ENCODE results near the gene EGFL8.

EGFL8 gene

DNA sequence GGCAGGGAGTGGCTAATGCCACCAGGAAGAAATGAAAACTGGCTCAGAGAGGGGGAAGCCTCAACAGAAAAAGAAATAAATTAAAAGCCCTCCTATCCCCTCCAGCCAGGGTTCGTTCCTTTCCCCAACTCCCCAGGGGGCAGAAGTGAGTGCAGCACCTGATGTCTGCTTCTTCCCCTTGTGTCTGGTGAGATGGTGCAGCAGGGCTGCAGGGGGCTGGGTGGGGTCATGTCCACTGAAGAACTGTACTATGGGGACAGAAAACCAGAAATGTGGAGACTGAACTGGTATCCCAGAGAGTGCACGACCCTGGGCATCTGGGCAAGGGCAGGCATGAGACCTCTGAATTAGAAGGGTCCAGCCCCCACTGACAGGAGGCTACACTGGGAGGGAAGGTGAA lies 4.0 kb downstream of the EGFL8 start:
- DNase-seq (ENCODE audit: low read depth): no peak

DNA sequence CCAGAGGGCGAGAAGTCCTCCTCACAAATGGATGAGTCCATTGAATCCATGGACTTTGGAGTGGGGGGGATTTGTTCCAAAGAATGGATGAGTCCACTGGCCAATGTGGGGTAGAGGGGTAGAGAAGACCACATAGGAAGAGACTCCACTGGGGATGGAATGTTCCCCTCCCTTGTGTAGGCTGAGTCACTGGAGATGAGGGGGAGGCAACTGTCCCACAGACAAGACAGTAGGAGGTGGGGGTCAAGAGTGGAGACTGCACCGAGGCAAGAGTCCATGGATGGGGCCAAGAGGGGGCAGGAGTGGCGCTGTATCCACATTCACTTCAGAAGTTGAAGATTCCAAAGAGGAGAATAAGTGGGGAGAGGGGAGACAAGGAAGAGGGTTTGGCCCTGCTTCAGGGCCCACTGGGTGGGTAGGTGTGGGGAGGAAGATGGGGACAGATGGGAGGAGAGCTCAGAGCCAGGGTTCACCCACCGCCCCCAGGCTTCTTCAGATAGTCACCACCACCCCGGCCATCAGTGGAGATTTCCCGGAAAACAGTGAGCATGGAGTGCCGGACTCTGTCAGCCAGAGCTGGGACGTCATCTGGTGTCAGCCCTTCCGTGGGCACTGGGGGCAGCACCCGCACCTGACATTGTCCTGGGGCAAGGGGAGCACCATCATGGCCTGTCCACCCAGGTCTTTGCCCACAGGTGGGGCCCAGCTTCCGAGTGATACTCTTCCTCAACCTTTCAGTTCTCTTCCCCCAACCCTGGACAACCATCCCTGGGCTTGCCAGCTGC lies 4.6 kb downstream of the EGFL8 start:
- DNase-seq (ENCODE audit: low read depth): no peak

DNA sequence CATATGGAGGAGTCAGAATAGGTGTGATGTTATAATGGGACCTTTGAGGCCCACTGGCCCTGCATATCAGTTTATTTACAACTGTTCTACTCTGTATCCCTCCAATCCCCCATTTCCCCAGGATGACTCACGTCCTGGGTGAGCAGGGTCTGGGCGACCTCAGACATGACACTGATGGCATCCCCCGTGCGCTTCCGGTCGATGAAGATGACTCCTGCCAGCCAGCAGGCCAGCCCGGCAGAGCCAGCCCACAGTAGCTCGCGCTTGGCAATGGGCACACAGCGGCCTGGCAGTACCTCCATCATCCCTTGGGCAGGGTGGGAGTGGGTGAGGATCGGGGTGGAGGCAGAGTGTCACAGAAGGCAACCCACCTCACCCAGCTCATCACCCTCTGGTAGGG lies 5.9 kb downstream of the EGFL8 start:
- DNase-seq (ENCODE audit: low read depth): no peak

DNA sequence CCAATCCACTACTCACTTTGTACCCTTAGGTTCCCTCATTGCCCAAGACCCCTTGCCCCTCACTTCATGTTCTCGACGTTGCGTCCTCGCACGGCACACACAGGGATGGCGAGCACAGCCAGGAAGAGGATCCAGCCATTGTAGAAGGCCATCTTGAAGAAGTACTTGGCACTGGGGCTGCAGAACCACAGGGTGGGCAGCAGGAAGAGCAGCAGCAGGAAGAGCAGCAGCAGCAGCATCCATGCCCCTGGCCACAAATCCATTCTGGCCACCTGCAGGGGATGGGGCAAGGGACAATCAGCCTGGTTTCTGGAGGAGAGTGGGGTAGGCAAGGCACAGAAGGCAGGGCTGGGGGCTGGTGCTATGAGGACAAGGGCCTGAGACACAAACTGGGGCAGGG lies 6.8 kb downstream of the EGFL8 start:
- DNase-seq (ENCODE audit: low read depth): no peak

DNA sequence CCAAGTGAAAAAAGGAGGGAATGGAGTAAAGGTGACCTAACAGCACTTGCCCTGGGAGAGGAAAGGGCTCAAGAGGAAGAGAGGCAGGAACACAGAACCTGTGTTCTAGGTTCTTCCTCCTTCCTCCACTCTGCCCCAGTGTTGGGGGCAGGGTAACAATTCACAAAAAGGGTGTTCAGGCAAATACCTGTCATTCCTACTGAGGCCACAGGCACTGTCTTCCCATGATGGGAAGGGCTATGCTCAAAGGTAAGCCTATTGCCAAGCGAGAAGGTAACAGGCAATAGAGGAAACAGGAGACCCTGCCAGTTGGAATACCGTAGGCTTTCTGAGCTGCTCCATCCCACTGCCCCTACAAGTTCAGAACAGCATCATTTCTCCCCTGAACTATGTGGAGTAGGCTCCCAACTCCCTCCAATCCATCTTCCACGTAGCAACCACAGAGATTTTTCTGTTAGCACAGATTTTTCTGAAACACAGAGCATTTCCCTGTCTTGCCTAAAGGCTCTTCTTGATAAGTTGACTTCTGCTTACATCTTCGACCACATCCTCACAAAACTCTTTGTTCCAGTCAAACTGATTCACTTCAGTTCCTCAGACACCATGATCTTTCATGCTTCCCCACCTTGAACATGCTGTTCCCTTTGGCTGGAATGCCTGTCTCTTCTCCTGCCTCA lies 8.8 kb downstream of the EGFL8 start:
- no peak for DNase-seq (ENCODE audit: low read depth)

DNA sequence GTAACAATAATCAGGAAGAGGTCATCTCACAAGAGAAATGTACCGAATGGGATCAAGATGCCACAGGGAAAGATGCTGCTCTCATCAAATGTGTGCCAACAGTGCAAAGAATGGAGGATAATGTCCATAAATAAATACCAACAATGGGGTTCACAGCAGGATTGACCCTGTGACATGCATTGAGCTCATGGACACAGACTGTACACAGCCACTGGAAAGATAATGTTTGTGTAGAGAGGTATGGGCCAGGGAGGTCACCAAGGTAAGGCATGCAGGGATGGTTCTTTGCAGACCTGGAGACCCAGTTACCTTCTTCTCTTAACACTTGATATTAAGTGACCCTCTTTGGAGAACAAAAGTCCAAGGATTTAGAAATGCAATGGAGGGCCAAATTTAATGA lies 10.0 kb downstream of the EGFL8 start:
- DNase-seq (ENCODE audit: low read depth): no peak

DNA sequence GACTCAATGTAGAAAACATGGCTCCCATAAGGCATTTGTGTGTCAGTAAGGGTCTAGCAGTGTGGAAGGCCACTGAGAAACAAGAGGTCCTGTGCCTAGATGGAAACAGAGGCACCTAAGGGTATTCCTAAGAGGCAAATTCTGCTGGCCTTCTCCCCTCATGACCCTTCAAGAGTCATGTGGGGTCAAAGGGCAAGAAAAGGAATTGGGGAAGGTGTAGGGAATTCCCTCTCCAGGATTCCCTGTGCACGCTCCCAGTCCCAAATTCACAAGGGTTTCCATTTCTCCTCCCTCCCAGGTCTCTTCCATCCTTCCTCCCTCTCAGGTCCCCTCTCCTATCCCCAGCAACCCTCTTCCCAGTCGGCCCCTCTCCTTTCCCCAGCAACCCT lies 10.9 kb downstream of the EGFL8 start:
- DNase-seq (ENCODE audit: low read depth): no peak

DNA sequence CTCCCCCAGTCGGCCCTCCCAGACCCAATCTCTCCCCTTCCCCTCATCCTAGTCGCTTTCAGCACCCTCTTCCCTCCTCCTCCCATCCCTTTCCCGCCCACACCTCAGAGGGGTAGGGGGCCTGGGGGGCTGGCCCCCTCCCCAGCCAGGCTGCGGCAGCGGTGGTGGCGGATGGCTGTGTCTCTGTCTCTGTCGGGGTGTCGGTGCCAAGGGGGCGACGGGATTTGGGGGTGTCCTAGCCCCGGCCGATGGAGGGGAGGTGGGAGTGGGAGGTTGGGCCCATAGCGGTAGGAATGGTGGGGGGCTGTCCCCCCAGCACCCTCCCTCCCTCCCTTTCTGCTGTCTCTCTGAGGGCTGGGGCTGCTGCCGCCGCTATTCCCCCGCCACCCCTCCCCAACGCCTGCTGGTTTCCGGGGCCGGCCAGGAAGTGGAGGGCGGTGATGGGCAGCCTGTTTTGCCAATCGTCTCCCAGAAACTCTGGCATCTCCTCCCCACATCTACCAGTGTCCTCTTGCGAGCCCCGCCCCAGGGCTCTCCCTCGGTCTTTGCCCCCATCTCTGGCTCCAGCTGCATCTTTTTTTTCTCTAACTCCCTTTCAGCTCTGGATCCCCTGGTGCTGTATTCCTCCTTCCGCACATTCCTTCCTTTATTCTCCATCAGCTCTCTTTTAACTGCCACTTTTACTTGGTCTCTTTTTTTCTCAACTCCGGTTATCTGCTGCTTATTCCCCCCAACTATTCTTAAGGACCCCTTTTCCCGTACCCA lies 11.5 kb downstream of the EGFL8 start, which contains the start of gene AGPAT1:
Gene AGPAT1 (minus strand): TSS at position 374 of the 765 bp plus-strand sequence. CDS start 4,588 bp downstream, outside the sequence.
- peak; percentile 92 for DNase-seq (ENCODE audit: low read depth)

DNA sequence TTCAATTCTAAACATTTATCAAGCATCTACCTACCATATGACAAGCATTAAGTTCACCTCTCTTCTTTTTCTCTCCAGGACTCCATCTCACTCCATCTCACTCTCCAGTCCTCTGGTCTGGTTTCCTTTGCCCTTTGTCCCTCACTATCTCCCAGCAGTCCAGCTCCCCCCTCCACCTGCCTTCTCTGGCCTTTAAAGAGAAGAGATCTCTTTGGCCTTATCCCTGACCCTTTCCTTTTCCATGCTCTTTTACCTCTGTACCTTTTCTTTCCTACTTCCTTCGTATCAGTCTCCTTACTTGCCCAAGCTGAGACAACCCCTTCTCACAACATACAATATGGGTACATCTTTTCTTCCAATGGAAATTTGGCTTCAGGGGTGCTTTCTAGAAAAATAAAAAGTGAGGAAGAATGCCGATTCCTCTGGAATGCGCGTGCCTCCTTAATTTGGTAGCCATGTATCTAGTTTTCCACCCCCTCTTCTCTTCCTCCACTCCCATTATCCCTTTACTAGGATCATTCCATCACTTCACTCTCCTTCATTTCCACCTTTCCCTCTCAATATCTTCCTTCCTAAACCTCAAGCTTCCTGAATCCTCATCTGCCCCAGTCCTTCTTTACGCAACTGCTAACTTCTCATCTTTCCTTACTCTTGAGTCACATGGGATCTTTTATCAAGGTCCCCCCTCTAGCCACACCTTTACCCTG lies 12.2 kb downstream of the EGFL8 start:
- DNase-seq (ENCODE audit: low read depth): no peak

DNA sequence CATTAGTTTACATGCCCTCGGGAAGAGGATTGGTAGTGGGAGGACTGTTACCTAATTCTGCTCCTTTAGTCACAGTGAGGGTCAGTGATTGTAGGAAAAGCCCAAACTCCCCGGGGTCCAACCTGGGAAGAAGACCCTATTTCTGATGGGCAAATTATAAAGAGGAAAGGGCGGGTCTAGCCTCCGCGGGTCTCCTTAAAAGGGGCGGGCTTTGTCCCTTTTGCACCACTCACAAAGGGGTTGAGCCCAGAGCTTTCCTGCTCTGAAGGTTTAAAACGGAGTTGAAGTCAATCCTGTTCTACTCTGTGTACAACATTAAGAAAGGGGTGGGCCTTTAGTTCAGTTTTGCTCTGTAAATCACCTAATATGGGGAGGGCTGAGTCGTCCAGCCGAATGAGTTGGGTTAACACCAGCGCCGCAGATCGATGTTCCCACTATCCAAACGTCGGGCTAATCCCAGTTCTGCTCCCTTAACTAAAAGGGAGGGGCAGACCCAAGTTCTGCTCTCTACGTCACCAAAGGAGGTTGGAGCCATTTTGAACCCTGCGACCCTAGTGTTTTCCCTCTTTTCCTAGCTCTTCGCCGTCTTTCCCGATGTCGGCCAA lies 12.9 kb downstream of the EGFL8 start:
- DNase-seq (ENCODE audit: low read depth): no peak

DNA sequence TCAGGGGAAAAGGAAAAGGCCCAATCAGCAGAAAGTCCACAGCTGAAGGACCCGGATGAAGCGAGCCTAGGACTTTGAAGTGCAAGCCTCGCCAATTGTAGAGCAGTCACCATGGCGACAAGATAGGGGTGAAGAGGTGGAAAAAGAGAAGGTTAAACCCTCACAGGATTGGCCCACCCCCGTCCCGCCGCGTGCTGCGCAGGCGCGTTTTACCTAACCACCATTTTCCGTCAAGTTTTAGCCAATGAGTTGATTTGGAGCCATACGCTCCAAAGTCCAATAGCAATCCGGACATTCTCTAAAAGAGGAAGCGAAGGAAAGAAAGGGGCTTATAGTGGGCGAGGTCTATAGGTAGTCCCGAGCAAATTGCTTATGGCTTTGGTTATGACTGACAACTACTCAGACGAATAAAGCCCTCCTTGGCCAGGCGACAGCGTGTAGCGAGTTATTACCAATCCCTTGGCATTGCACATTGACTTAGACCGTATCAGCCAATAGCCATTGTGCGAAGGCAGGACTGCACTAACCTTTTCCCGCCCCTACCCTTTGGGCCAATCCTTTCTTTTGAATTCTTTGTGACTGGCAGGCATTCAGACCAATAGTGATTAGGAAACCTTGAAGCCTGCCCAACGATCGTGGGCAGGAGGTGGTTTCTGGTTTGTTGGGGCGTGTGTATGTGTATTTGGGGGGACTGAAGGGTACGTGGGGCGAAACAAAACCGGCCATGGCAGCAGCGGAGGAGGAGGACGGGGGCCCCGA lies 13.6 kb downstream of the EGFL8 start, which contains the start of gene RNF5:
Gene RNF5 (plus strand): TSS at position 618 of the 759 bp plus-strand sequence. CDS start 107 bp downstream, at position 725.
- peak; percentile 90 for DNase-seq (ENCODE audit: low read depth)

DNA sequence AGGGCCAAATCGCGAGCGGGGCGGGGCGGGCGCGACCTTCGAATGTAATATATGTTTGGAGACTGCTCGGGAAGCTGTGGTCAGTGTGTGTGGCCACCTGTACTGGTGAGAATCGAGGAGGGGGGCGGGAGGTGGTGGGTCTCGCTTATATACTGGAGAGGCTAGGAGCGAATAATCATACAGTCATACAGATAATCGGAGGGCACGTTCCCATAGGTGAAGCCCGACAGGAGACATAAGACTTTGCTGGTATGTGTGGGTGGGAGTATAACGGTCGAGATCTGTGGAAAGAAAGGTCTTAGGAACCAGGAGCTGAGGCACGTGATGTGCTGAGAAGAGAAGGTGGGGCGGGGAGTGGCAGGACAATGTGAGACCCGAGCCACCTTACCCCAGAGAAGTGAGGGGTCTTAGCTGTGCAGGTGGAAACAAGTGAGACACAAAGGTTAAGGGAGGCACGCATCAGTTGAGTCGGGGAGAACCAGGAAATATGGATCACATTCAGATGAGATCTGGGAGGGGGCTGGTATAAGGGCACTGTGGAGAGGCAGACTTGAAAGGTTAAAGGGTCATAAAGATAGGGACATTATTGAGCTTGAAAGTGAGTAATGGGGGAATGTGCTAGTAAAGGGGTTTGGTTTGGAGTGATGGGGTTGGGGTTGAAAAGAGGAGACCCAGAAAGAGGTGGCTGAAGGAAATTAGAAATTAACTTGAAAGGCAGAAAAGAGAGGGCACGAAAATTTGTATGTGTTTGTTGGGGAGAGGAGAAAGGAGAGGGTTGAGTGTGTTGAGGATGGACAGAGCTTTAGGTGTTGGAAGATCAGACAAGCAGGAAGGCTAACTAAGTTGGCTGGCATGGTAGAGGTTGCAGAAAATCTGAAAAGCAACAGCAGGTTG lies 14.4 kb downstream of the EGFL8 start:
- no peak for DNase-seq (ENCODE audit: low read depth)

DNA sequence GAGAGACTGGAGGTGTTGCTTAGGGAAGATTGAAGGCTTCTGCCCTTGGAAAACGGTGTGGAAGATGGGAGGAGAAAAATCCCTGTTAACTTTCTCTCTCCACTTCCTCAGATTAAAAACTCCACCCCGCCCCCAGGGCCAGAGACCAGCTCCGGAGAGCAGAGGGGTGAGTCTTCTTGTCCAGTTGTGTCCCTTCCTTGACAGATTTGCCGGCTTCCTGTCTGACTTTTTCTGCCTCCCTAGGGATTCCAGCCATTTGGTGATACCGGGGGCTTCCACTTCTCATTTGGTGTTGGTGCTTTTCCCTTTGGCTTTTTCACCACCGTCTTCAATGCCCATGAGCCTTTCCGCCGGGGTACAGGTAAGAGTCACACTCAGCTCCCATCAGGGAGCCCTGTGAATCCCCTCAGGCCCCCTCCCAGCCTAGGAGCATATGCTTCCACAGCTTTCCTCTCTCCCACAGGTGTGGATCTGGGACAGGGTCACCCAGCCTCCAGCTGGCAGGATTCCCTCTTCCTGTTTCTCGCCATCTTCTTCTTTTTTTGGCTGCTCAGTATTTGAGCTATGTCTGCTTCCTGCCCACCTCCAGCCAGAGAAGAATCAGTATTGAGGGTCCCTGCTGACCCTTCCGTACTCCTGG lies 15.5 kb downstream of the EGFL8 start:
- DNase-seq (ENCODE audit: low read depth): no peak

DNA sequence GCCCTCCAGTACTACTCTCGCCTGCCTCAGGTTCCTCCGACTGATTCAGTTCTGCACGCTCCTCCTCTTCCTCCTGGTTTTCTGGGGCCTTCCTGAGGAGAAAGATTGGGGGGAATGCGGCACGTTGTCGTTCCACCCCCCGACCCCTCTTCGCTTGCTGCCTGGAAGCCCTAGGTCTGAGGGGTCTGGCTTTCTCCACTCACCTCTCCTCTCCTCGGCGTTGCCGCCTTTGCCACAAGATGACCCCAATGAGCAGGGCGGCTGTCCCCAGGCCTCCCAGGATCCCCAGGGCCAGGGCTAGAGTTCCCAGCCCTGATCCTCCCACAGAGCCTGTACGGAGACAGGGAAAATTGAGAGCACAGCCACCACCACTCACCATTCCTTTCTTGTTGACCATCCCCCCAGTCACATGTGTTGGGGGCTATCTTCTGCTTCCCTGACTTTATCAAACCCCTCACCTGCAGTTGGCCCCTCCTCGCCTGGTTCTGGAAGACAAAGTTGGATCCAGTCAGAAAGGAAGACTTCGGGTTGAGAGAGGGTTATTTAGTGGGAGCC lies 16.8 kb downstream of the EGFL8 start:
- no peak for DNase-seq (ENCODE audit: low read depth)

DNA sequence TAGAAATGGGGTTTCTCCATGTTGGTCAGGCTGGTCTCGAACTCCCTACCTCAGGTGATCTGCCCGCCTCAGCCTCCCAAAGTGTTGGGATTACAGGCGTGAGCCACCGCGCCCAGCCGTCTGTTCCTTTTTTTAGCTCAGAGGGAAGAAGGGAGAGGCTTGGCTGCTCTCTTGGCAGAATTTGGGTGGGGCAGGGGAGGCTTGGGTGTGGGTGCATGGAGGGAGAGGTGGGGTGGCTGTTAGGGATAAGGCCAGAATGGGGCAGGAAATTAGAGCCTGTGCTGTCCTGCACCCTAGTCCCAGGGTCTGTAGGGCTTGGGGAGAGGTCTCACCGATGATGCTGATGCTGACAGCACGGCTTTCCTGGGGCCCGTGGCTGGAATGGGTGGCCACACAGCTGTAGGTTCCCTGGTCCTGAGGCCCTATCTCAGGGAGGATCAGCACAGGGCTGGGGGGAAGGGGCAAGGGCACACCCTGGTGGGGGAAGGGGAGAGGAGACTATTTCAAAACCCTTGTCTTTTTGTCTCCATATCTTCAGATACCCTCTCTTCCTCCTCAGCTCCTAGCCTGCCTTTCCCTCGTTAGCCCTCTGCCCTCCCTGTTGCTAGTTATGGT lies 17.6 kb downstream of the EGFL8 start:
- no peak for DNase-seq (ENCODE audit: low read depth)

DNA sequence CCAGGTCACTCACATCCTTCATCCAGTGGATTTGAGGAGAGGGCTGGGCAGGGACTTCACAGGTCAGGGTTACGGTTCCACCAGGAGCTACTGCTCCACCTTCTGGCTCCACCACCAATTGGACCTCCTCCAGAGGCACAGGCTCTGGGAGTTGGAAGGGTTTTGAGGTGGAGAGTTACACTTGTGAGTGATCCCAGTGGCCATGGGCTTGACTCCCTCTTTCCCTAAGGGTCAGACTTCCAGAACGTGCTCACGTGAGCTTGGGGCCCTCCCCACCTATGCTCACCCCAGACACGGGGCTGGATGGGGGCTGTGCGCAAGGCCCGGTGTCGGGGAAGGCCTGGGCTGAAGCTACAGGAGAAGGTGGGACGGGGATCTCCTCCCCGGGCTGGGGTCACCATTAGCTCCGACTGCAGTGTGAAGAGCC lies 18.2 kb downstream of the EGFL8 start:
- no peak for DNase-seq (ENCODE audit: low read depth)

DNA sequence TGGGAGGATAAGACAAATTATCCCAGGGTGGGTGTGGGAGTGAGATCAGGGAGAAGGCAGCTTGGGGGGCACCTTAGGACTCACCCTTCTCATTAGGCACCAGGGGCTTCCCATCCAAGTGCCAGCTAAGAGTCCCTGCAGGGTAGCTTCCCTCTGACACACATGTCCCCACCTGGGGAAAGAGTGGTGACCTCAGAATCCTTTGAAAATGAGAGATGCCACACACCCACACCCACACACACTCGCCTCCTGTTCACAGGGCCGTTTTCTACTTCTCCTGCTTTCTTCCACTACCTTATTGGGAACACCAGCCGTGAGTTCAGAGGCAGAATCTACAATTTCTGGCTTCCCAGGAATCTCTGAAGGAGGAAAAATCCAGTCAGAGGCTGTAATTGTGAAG lies 18.6 kb downstream of the EGFL8 start:
- no peak for DNase-seq (ENCODE audit: low read depth)

DNA sequence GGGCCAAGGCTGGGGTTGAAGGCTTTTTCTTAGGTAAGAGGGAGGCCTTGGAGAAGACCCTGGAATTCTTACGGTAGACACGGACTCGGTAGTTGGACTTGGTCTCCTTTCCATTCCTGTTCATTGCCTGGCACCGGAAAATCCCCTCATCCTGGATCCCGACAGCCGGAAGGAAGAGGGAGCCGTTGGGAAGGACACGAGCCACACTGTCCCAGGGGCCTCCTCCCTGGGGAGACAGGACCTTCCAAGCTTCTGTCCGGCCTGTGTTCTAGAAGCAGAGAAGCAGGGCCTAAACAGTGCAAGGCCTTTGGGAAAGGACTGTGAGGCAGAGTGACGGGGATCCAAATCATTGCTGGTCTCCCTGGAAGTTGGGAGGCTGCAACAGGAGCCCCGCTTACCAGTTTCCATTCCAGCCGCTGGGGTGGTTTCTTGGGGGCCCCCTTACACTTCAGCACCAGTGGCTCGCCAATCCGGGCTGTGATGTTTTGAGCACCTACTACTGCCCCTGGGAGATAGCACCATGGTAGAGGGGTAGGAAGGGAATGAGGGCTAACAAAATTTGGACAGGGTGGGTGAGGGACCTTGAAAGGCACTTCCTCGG lies 19.2 kb downstream of the EGFL8 start:
- no peak for DNase-seq (ENCODE audit: low read depth)

Data from stimulated activated CD8-positive, alpha-beta memory T cell treated with anti-CD3 and anti-CD28 coated beads, Interleukin-12 subunit alpha, Interleukin-12 subunit beta, amount 100 ng/mL, for 1 hour (primary cell).